GM12891 (cell line): ENCODE results near the gene RBM39.

Experiments
- DNase-seq: peaks from one replicate; pipeline ENCODE4 v3.0.0; 2011; ENCODE audit warnings: low spot score; ENCODE audit not compliant: insufficient read length
- FAIRE-seq: peaks from 2 replicates; lab custom pipeline; 2011; peaks lifted over from hg19 to GRCh38; lab: Jason Lieb, UNC
- PAX5 ChIP-seq: IDR thresholded peaks from 2 replicates; pipeline ENCODE4 v1.6.1; 2011; ENCODE audit warnings: low read length, moderate library complexity, mild to moderate bottlenecking; ENCODE audit not compliant: insufficient read depth, severe bottlenecking
- POLR2A ChIP-seq: IDR thresholded peaks from 2 replicates; pipeline ENCODE4 v1.6.1; 2011; ENCODE audit warnings: low read depth, low read length, control low read depth
- POLR2AphosphoS5 ChIP-seq: IDR thresholded peaks from 2 replicates; pipeline ENCODE4 v1.6.1; 2011; ENCODE audit warnings: low read depth, low read length, control low read depth
- POU2F2 ChIP-seq: IDR thresholded peaks from 2 replicates; pipeline ENCODE4 v1.6.1; 2011; ENCODE audit warnings: low read depth, mild to moderate bottlenecking, control low read depth, low read length, moderate library complexity
- SPI1 ChIP-seq: IDR thresholded peaks from 2 replicates; pipeline ENCODE4 v1.6.1; 2011; ENCODE audit warnings: low read depth, low read length, control low read depth
- TAF1 ChIP-seq: IDR thresholded peaks from 2 replicates; pipeline ENCODE4 v1.6.1; 2011; ENCODE audit warnings: low read depth, low read length, control low read depth

Gene RBM39

DNA sequence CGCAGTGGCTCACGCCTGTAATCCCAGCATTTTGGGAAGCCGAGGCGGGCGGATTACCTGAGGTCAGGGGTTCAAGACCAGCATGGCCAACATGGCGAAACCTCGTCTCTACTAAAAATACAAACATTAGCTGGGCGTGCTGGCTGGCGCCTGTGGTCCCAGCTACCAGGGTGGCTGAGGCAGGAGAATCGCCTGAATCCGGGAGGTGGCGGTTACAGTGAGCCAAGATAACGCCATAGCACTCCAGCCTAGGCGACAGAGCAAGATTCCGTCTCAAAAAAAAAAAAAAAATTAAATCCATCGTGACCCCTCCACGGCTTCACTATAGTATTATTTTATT is 76.1 kb downstream of the RBM39 start:
- FAIRE-seq (no peak), DNase-seq (no peak)
- no peak for TF ChIP-seq POU2F2
- TF ChIP-seq SPI1 = no peak
- TF ChIP-seq TAF1 = no peak
- TF ChIP-seq PAX5 = no peak
- no peak for TF ChIP-seq POLR2AphosphoS5
- TF ChIP-seq POLR2A = no peak

GRCh38 chr20:35664466-35665206 is 77.4 kb downstream of the RBM39 start, which contains the start of the genes CPNE1 and RBM12:
Gene CPNE1, minus strand, starts transcription at chr20:35664900. Its CDS starts 31,977 bp downstream, at chr20:35632923.
Gene RBM12, minus strand, starts transcription at chr20:35664900. Its CDS starts 9,578 bp downstream, at chr20:35655322.
- TF ChIP-seq SPI1 = no peak
- peak; percentile 97 for TF ChIP-seq POLR2AphosphoS5
- peak; percentile 61 for TF ChIP-seq POU2F2
- peak; percentile 22 for TF ChIP-seq PAX5
- peak; percentile 96 for TF ChIP-seq POLR2A
- TF ChIP-seq TAF1 = peak; percentile 92
- FAIRE-seq (peak; percentile 98), DNase-seq (peak; percentile 95)

- DNase-seq (peak; percentile 25), FAIRE-seq (peak; percentile 92)
- TF ChIP-seq POU2F2 = peak; percentile 55
- TF ChIP-seq TAF1 = no peak
- TF ChIP-seq PAX5 = no peak
- peak; percentile 60 for TF ChIP-seq SPI1
- TF ChIP-seq POLR2AphosphoS5 = peak; percentile 84; the same call in 1 of the 2 replicates
Measured at GRCh38 chr20:35663516-35664465, 78.3 kb downstream of the RBM39 start.

DNA sequence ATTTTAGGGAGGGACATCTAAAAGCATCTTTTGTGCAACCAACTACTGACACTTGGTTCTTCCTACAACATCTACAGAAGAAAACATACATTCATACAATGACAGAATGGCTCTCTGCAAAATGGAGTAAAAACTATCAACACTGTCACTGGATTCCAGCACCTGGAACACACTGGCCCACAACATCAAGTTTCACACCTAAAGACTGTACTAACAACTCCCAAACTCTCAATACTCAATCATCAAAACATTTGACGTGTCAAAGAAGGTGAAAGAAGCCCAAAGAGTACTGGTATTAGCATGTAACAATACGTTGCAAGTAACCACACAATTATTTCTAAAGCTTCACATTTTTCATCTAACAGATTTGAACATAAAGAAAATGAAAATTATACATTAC is 79.5 kb downstream of the RBM39 start:
- DNase-seq (no peak), FAIRE-seq (no peak)
- TF ChIP-seq SPI1 (no peak), POLR2AphosphoS5 (no peak), POLR2A (no peak), POU2F2 (no peak)

DNA sequence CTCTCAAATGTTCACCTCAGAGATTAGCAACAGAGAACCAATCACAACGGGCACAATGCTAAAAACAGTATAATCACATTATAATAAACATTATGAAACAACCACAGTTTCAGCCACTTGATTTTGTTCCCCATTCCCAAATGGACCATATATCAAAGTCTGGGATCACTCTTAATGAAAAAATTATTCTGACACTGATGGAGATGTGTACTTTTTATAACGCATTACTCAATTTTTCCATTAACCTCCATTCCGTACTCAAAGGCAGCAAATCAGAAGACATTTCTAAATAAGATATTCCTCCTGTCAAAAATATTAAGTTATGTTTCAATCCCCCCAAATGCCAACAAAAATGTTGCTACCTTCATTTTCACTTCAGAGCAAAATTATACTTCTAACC is 80.2 kb downstream of the RBM39 start:
- DNase-seq (no peak), FAIRE-seq (no peak)
- no peak for TF ChIP-seq PAX5
- TF ChIP-seq TAF1 = no peak
- TF ChIP-seq POU2F2 = no peak
- no peak for TF ChIP-seq POLR2AphosphoS5
- no peak for TF ChIP-seq SPI1
- no peak for TF ChIP-seq POLR2A

DNA sequence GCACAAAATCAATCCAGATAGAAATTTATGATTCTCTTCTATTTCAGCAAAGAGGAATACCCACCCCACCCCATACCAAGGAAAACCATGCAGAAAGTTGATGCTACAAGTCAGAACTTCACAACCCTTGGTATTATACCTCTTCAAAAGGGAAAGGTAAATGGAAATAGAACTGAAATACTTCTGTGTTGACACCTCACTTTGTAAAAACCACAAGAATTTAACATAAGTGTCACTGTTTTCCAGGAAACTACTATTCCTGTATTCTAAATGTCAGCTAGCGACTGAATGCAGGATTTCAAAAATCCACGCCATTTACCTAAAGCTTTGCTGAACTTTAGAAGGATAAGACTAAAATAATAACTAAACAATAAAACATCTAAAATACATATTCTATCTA is 81.0 kb downstream of the RBM39 start:
- FAIRE-seq (no peak), DNase-seq (no peak)
- TF ChIP-seq POLR2AphosphoS5 (no peak), PAX5 (no peak), POLR2A (no peak), TAF1 (no peak), POU2F2 (no peak), SPI1 (no peak)

DNA sequence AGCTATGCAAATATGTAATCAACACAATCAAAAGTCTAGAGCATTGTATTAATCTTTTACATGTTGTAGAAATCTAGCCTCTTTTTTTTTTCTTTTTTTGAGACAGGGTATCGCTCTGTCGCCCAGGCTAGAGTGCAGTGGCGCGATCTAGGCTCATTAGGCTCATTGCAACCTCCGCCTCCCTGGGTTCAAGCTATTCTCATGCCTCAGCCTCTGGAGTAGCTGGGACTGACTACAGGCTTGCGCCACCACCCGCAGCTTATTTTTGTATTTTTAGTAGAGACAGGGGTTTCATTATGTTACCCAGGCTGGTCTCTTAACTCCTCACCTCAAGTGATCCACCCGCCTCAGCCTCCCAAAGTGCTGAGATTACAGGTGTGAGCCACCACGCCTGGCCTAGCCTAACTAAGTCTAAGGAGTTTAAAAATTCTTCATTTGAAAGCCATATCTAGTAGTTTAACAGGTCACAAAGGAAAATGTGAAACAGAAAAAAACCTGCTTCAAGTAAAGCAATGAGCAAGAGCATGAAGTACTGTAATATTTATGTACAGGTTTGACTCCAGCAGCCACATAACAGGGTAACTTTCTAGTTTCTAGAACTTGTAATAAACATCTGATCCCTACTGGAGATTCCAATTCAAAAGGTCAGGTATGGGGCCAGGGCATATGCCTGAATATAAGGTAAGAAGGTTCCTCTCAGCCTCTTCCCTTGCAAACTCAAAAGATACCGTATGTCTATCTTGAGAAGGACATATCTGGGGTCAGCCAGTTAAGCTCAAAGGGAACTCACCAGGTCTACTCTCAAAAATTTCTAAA is 81.7 kb downstream of the RBM39 start:
- FAIRE-seq = no peak

DNA sequence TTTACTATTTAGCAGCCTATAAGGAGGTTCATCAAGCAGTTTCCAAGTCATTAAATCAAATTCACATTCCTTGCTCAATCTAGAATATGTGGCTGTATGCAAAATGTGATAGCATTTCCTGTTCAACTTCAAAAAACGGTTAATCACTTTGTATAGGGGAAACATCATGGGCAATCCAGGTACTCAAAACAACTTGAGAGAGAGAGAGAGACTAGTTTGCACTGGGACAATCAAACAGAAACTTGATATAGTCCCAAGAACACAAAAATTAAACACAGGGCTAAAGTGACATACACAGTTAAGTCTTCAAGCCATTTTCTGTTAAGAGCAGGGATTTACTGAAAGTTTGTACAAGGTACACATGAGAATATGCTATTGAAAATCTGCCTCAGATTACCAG is 84.8 kb downstream of the RBM39 start:
- FAIRE-seq (no peak), DNase-seq (no peak)
- TF ChIP-seq PAX5 = no peak
- no peak for TF ChIP-seq TAF1
- no peak for TF ChIP-seq POU2F2
- no peak for TF ChIP-seq POLR2AphosphoS5
- TF ChIP-seq POLR2A = no peak
- TF ChIP-seq SPI1 = no peak

More for the DNA sequence above, 81.7 kb downstream of the RBM39 start:
- no peak for DNase-seq
- TF ChIP-seq POLR2AphosphoS5 (no peak), TAF1 (no peak), POLR2A (no peak), POU2F2 (no peak), SPI1 (no peak), PAX5 (no peak)
